Liver (tissue), 9 donors: ENCODE data around the gene TEC. TPM values are rescaled to one million over a fixed set of nuclear protein-coding genes. Genes with fewer than 3 reads are reported as not detected.

Experiments used
- DNase-seq: peaks from one replicate; pipeline ENCODE4 v3.0.0-alpha.2; 2017; ENCODE audit warnings: low spot score
- H3K27ac ChIP-seq, 2 donors: one replicate each; pipeline ENCODE4 v1.7.0; 2013; ENCODE audit warnings: inconsistent platforms in 2 of 2, low read length in 2 of 2, control low read depth in 1 of 2, low read depth in 1 of 2, mild to moderate bottlenecking in 1 of 2
- H3K27me3 ChIP-seq, 4 donors: one replicate each; pipeline versions ENCODE4 v1.6.1 to v1.7.0; 2013; ENCODE audit warnings: low read length in 3 of 4, inconsistent platforms in 1 of 4, mild to moderate bottlenecking in 1 of 4, moderate library complexity in 1 of 4; ENCODE audit not compliant: control insufficient read depth in 4 of 4, insufficient read depth in 4 of 4
- H3K36me3 ChIP-seq, 4 donors: one replicate each; pipeline versions ENCODE4 v1.6.1 to v1.7.0; 2013; ENCODE audit warnings: low read length in 3 of 4, mild to moderate bottlenecking in 3 of 4, low read depth in 1 of 4, moderate library complexity in 1 of 4; ENCODE audit not compliant: control insufficient read depth in 4 of 4, insufficient read depth in 3 of 4
- H3K4me1 ChIP-seq, 4 donors: one replicate each; pipeline versions ENCODE4 v1.6.1 to v1.7.0; 2013; ENCODE audit warnings: low read length in 3 of 4, mild to moderate bottlenecking in 3 of 4, moderate library complexity in 1 of 4; ENCODE audit not compliant: control insufficient read depth in 4 of 4, insufficient read depth in 4 of 4
- H3K4me3 ChIP-seq, 3 donors: one replicate each; pipeline versions ENCODE4 v1.6.1 to v1.7.0; 2013; ENCODE audit warnings: low read length in 3 of 3, control low read depth in 1 of 3, low read depth in 1 of 3, mild to moderate bottlenecking in 1 of 3
- H3K9ac ChIP-seq, 2 donors: one replicate each; pipeline ENCODE4 v1.7.0; 2013; ENCODE audit warnings: low read length in 2 of 2, mild to moderate bottlenecking in 2 of 2, moderate library complexity in 2 of 2, control low read depth in 1 of 2, low read depth in 1 of 2
- H3K9me3 ChIP-seq, 4 donors: one replicate each; pipeline versions ENCODE4 v1.6.1 to v1.7.0; 2013; ENCODE audit warnings: low read length in 3 of 4; ENCODE audit not compliant: control insufficient read depth in 4 of 4
- ATF3 ChIP-seq: IDR thresholded peaks from 2 replicates; pipeline ENCODE4 v1.6.1; 2016; ENCODE audit warnings: antibody characterized with exemption
- EGR1 ChIP-seq, 2 donors: IDR thresholded peaks; 2 replicates each; pipeline ENCODE4 v1.6.1; 2016 to 2018; ENCODE audit warnings: antibody characterized with exemption in 2 of 2, low read depth in 2 of 2
- FOXA1 ChIP-seq: IDR thresholded peaks from 2 replicates; pipeline ENCODE4 v1.6.1; 2016; ENCODE audit warnings: antibody characterized with exemption
- FOXA2 ChIP-seq: IDR thresholded peaks from 2 replicates; pipeline ENCODE4 v1.6.1; 2016; ENCODE audit warnings: antibody characterized with exemption
- GABPA ChIP-seq, 2 donors: IDR thresholded peaks in 1 of 2; conservative IDR thresholded peaks in 1 of 2; 2 replicates each; pipeline ENCODE4 v1.6.1; 2016; ENCODE audit warnings: antibody characterized with exemption in 2 of 2, mild to moderate bottlenecking in 1 of 2, moderate library complexity in 1 of 2
- HNF4A ChIP-seq, 2 donors: conservative IDR thresholded peaks; 2 replicates each; pipeline ENCODE4 v1.6.1; 2016; ENCODE audit warnings: antibody characterized with exemption in 2 of 2, mild to moderate bottlenecking in 2 of 2
- HNF4G ChIP-seq: IDR thresholded peaks from 2 replicates; pipeline ENCODE4 v1.6.1; 2016; ENCODE audit warnings: antibody characterized with exemption
- JUND ChIP-seq, 2 donors: IDR thresholded peaks; 2 replicates each; pipeline ENCODE4 v1.6.1; 2016; ENCODE audit warnings: antibody characterized with exemption in 2 of 2
- MAX ChIP-seq: IDR thresholded peaks from 2 replicates; pipeline ENCODE4 v1.6.1; 2016; ENCODE audit warnings: antibody characterized with exemption
- NR2F2 ChIP-seq: IDR thresholded peaks from 2 replicates; pipeline ENCODE4 v1.6.1; 2016; ENCODE audit warnings: antibody characterized with exemption
- RAD21 ChIP-seq, 2 donors: IDR thresholded peaks; 2 replicates each; pipeline ENCODE4 v1.6.1; 2016; ENCODE audit warnings: antibody characterized with exemption in 2 of 2, mild to moderate bottlenecking in 2 of 2
- REST ChIP-seq: IDR thresholded peaks from 2 replicates; pipeline ENCODE4 v1.6.1; 2016; ENCODE audit warnings: antibody characterized with exemption, mild to moderate bottlenecking
- SP1 ChIP-seq: IDR thresholded peaks from 2 replicates; pipeline ENCODE4 v1.6.1; 2018; ENCODE audit warnings: antibody characterized with exemption, mild to moderate bottlenecking
- TAF1 ChIP-seq: conservative IDR thresholded peaks from 2 replicates; pipeline ENCODE4 v1.6.1; 2016; ENCODE audit warnings: antibody characterized with exemption, mild to moderate bottlenecking
- YY1 ChIP-seq: IDR thresholded peaks from 2 replicates; pipeline ENCODE4 v1.6.1; 2016; ENCODE audit warnings: antibody characterized with exemption, mild to moderate bottlenecking
- ZBTB33 ChIP-seq: IDR thresholded peaks from 2 replicates; pipeline ENCODE4 v1.6.1; 2016; ENCODE audit warnings: antibody characterized with exemption
- WGBS: extraction: QIAGEN DNeasy Blood & Tissue Kit; methylation state at CpG from one replicate; pipeline ENCODE4 v1.1.7; 2013; 5-methylcytosine and 5-hydroxymethylcytosine counted together
- polyA plus RNA-seq, 2 donors: library from polyadenylated mRNA; stranded (reverse) in 1 of 2; unstranded in 1 of 2; fragments of 200-250 nt in 1 of 2; fragments of >200 nt in 1 of 2; fragmentation: Nextera tagmentation in 1 of 2; extraction: Ambion mirVana in 1 of 2; gene quantifications; one replicate each; pipeline versions ENCODE4 v1.2.1 to v1.2.3, GENCODE V29; 2013 to 2015
- total RNA-seq, 2 donors: library from RNA; depleted of rRNA; stranded (reverse); fragments of >200 nt; gene quantifications; one replicate each; pipeline ENCODE4 v1.2.3, GENCODE V29; 2014
- donor health status: healthy.
- donor health status: healthy.
- donor health status: healthy.
- donor health status: healthy.
- donor health status: healthy.

The TEC gene
- total and polyA plus RNA-seq, 4 donors, result 1.1 to 4.7 (median 2.0) TPM

GRCh38 chr4:48197643-48198237 is 71.9 kb downstream of the TEC start:
- Histone ChIP-seq H3K27me3 (no peaks in the 10 kb centered on the region), H3K36me3 (no peaks in the 10 kb centered on the region), H3K9me3 (no peaks in the 10 kb centered on the region), H3K4me3 (no peak overlapping the region), H3K4me1 (no peaks in the 10 kb centered on the region), H3K27ac (no peak overlapping the region), H3K9ac (no peak overlapping the region)
- TF ChIP-seq ATF3, result no peak
- no peak for TF ChIP-seq FOXA1
- no peak for TF ChIP-seq TAF1
- TF ChIP-seq NR2F2, result no peak
- no peak for TF ChIP-seq HNF4G
- TF ChIP-seq HNF4A (conservative IDR thresholded peaks at IDR 0.05), result no peak
- TF ChIP-seq RAD21 (IDR thresholded peaks at IDR 0.05), result no peak
- TF ChIP-seq YY1, result no peak
- TF ChIP-seq JUND (IDR thresholded peaks at IDR 0.05), result no peak
- no peak for TF ChIP-seq GABPA (IDR thresholded peaks at IDR 0.05 in 1 of 2, conservative IDR thresholded peaks at IDR 0.05 in 1 of 2)
- TF ChIP-seq FOXA2, result no peak
- TF ChIP-seq SP1, result no peak
- TF ChIP-seq EGR1 (IDR thresholded peaks at IDR 0.05; ENCODE audit: low read depth in 2 of 2), result no peak
- TF ChIP-seq MAX, result no peak
- no peak for DNase-seq
- WGBS, result 94% methylated on average over 5 of the region's 5 CpGs

- no peak for TF ChIP-seq REST
- no peak for TF ChIP-seq ATF3
- no peak for TF ChIP-seq ZBTB33
- no peak for TF ChIP-seq YY1
- TF ChIP-seq NR2F2, result no peak
- no peak for TF ChIP-seq FOXA2
- TF ChIP-seq JUND (IDR thresholded peaks at IDR 0.05), result no peak
- no peak for TF ChIP-seq RAD21 (IDR thresholded peaks at IDR 0.05)
- TF ChIP-seq MAX, result no peak
- no peak for TF ChIP-seq FOXA1
- no peaks in the 10 kb centered on the region for H3K36me3 ChIP-seq
- DNase-seq, result no peak
- no peak overlapping the region for H3K4me3 ChIP-seq
- H3K4me1 ChIP-seq, result no peaks in the 10 kb centered on the region
- no peak overlapping the region for H3K27ac ChIP-seq
- H3K9me3 ChIP-seq, result no peaks in the 10 kb centered on the region
- H3K27me3 ChIP-seq, result no peaks in the 10 kb centered on the region
- no peak overlapping the region for H3K9ac ChIP-seq
- WGBS, result 85% methylated on average over 9 of the region's 9 CpGs
Measured at GRCh38 chr4:48196758-48197504, 72.7 kb downstream of the TEC start.
